SU-DHL-6 (cell line): ENCODE data around the gene ADAT3.

Experiments used
- CTCF ChIP-seq: fragments of 200-600 bp; sonication (generic); IDR thresholded peaks from one replicate; pipeline ENCODE4 v1.5.1; 2017; ENCODE audit warnings: antibody characterized with exemption, mild to moderate bottlenecking, low read length, moderate library complexity; ENCODE audit not compliant: insufficient read depth, poor library complexity, severe bottlenecking
- EZH2phosphoT487 ChIP-seq: fragments of 200-600 bp; sonication (generic), shearing (Covaris generic); conservative IDR thresholded peaks from 2 replicates; pipeline ENCODE4 v1.6.1; 2018; ENCODE audit warnings: mild to moderate bottlenecking, antibody characterized with exemption, low read length, moderate library complexity, mixed read lengths

- TF ChIP-seq CTCF, result no peak
- TF ChIP-seq EZH2phosphoT487, result no peak
These were observed 414 bp upstream of the ADAT3 start for GRCh38 chr19:1904860-1905109.
